H9 (cell line): ENCODE results near the gene FBXL5. TPM values are rescaled to one million over a fixed set of nuclear protein-coding genes. Genes with fewer than 3 reads are reported as not detected.

Experiments used
- DNase-seq: peaks from one replicate; pipeline ENCODE4 v3.0.0-alpha.2; 2017
- H2AFZ ChIP-seq: one replicate; pipeline ENCODE4 v1.6.1; 2013; ENCODE audit warnings: mild to moderate bottlenecking, low read length, control low read depth, moderate library complexity
- H2AK5ac ChIP-seq: 2 replicates; pipeline ENCODE4 v1.6.1; 2013; ENCODE audit warnings: low read length, control low read depth, mixed read lengths; ENCODE audit not compliant: insufficient read length
- H2BK120ac ChIP-seq: one replicate; pipeline ENCODE4 v1.6.1; 2013; ENCODE audit warnings: low read depth, mild to moderate bottlenecking, low read length, control low read depth, inconsistent platforms; ENCODE audit not compliant: poor library complexity, severe bottlenecking
- H2BK12ac ChIP-seq: 2 replicates; pipeline ENCODE4 v1.6.1; 2013; ENCODE audit warnings: low read length, control low read depth, mixed read lengths, low read depth; ENCODE audit not compliant: insufficient read length
- H2BK15ac ChIP-seq: 2 replicates; pipeline ENCODE4 v1.6.1; 2013; ENCODE audit warnings: low read depth, low read length, control low read depth
- H2BK20ac ChIP-seq: one replicate; pipeline ENCODE4 v1.6.1; 2013; ENCODE audit warnings: low read depth, mild to moderate bottlenecking, low read length, control low read depth, inconsistent platforms; ENCODE audit not compliant: poor library complexity, severe bottlenecking
- H2BK5ac ChIP-seq: 2 replicates; pipeline ENCODE4 v1.6.1; 2013; ENCODE audit warnings: low read length, control low read depth, mixed read lengths; ENCODE audit not compliant: insufficient read length
- H3K14ac ChIP-seq: 2 replicates; pipeline ENCODE4 v1.6.1; 2013; ENCODE audit warnings: low read length, control low read depth; ENCODE audit not compliant: insufficient read depth
- H3K18ac ChIP-seq: 2 replicates; pipeline ENCODE4 v1.6.1; 2013; ENCODE audit warnings: low read depth, mild to moderate bottlenecking, mixed read lengths, low read length, control low read depth; ENCODE audit not compliant: insufficient read length
- H3K23ac ChIP-seq: 2 replicates; pipeline ENCODE4 v1.6.1; 2013; ENCODE audit warnings: low read length, control low read depth, mixed read lengths, low read depth; ENCODE audit not compliant: insufficient read length
- H3K23me2 ChIP-seq: 2 replicates; pipeline ENCODE4 v1.6.1; 2013; ENCODE audit warnings: low read depth, mild to moderate bottlenecking, mixed read lengths, low read length, control low read depth; ENCODE audit not compliant: insufficient read length, poor library complexity, severe bottlenecking
- H3K27ac ChIP-seq: 2 replicates; pipeline ENCODE4 v1.5.1; 2013; ENCODE audit warnings: low read length, control low read depth, mixed read lengths, low read depth; ENCODE audit not compliant: insufficient read length
- H3K27me3 ChIP-seq: 2 replicates; pipeline ENCODE4 v1.6.1; 2013; ENCODE audit warnings: low read length, control low read depth, inconsistent platforms; ENCODE audit not compliant: insufficient read depth
- H3K4ac ChIP-seq: 2 replicates; pipeline ENCODE4 v1.6.1; 2013; ENCODE audit warnings: low read depth, mild to moderate bottlenecking, control low read depth, inconsistent platforms, low read length, moderate library complexity
- H3K4me1 ChIP-seq: 2 replicates; pipeline ENCODE4 v1.6.1; 2013; ENCODE audit warnings: low read length, control low read depth, inconsistent platforms; ENCODE audit not compliant: insufficient read depth
- H3K4me2 ChIP-seq: 2 replicates; pipeline ENCODE4 v1.6.1; 2013; ENCODE audit warnings: low read length, control low read depth, mixed read lengths; ENCODE audit not compliant: insufficient read length, insufficient read depth
- H3K56ac ChIP-seq: 2 replicates; pipeline ENCODE4 v1.6.1; 2013; ENCODE audit warnings: low read depth, mild to moderate bottlenecking, mixed read lengths, low read length, control low read depth; ENCODE audit not compliant: insufficient read length
- H3K79me1 ChIP-seq: 2 replicates; pipeline ENCODE4 v1.6.1; 2013; ENCODE audit warnings: low read depth, mild to moderate bottlenecking, moderate library complexity, low read length, control low read depth, inconsistent platforms; ENCODE audit not compliant: insufficient read depth, poor library complexity, severe bottlenecking
- H3K79me2 ChIP-seq: 2 replicates; pipeline ENCODE4 v1.6.1; 2013; ENCODE audit warnings: low read length, control low read depth, inconsistent platforms; ENCODE audit not compliant: insufficient read depth
- H3K9ac ChIP-seq: 2 replicates; pipeline ENCODE4 v1.6.1; 2013; ENCODE audit warnings: low read length, control low read depth, mixed read lengths; ENCODE audit not compliant: insufficient read length; ENCODE audit errors: extremely low read depth
- H3K9me3 ChIP-seq: one replicate; pipeline ENCODE4 v1.6.1; 2013; ENCODE audit warnings: low read depth, low read length, inconsistent platforms; ENCODE audit not compliant: control insufficient read depth
- H3T11ph ChIP-seq: one replicate; pipeline ENCODE4 v1.6.1; 2013; ENCODE audit warnings: mild to moderate bottlenecking, low read length, control low read depth, inconsistent platforms
- H4K20me1 ChIP-seq: one replicate; pipeline ENCODE4 v1.6.1; 2013; ENCODE audit not compliant: control insufficient read depth, insufficient read length, insufficient read depth
- H4K5ac ChIP-seq: 2 replicates; pipeline ENCODE4 v1.6.1; 2013; ENCODE audit warnings: low read depth, mild to moderate bottlenecking, mixed read lengths, low read length, control low read depth; ENCODE audit not compliant: insufficient read length
- H4K8ac ChIP-seq: replicated peaks from 2 replicates; pipeline ENCODE4 v1.6.1; 2013; ENCODE audit warnings: low read length, control low read depth, mixed read lengths, low read depth; ENCODE audit not compliant: insufficient read length
- H4K91ac ChIP-seq: 2 replicates; pipeline ENCODE4 v1.6.1; 2013; ENCODE audit warnings: low read depth, mild to moderate bottlenecking, moderate library complexity, mixed read lengths, low read length, control low read depth; ENCODE audit not compliant: insufficient read length
- H3K27ac Mint-ChIP-seq, 3 experiments: 2 replicates in 2 of 3; 3 replicates in 1 of 3; pipeline ENCODE4 v1.8.0; 2020 to 2021; ENCODE audit warnings: mixed read lengths in 3 of 3, mild to moderate bottlenecking in 1 of 3, moderate library complexity in 1 of 3
- H3K27me3 Mint-ChIP-seq: 2 replicates; pipeline ENCODE4 v1.8.0; 2021; ENCODE audit warnings: low read depth, mild to moderate bottlenecking, moderate library complexity, mixed read lengths
- H3K36me3 Mint-ChIP-seq, 3 experiments: 2 replicates in 2 of 3; 3 replicates in 1 of 3; pipeline ENCODE4 v1.8.0; 2020 to 2021; ENCODE audit warnings: low read depth in 3 of 3, mixed read lengths in 3 of 3; ENCODE audit not compliant: insufficient read depth in 1 of 3
- H3K4me1 Mint-ChIP-seq, 2 experiments: 2 replicates each; pipeline ENCODE4 v1.8.0; 2020; ENCODE audit warnings: mixed read lengths in 2 of 2
- H3K4me3 Mint-ChIP-seq, 2 experiments: 2 replicates in 1 of 2; 3 replicates in 1 of 2; pipeline ENCODE4 v1.8.0; 2020 to 2021; ENCODE audit warnings: mild to moderate bottlenecking in 2 of 2, mixed read lengths in 2 of 2, moderate library complexity in 1 of 2
- H3K9me3 Mint-ChIP-seq, 2 experiments: 2 replicates in 1 of 2; 3 replicates in 1 of 2; pipeline ENCODE4 v1.8.0; 2020; ENCODE audit warnings: mild to moderate bottlenecking in 2 of 2, mixed read lengths in 2 of 2, moderate library complexity in 1 of 2
- CTCF ChIP-seq: fragments of 200-600 bp; sonication (generic); conservative IDR thresholded peaks from 3 replicates; pipeline ENCODE4 v1.8.0; 2021; ENCODE audit warnings: antibody characterized with exemption, mild to moderate bottlenecking
- WGBS: extraction: QIAGEN DNeasy Blood & Tissue Kit; methylation state at CpG from one replicate; pipeline ENCODE4 v1.1.7; 2013; ENCODE audit warnings: missing lambda C conversion rate, low lambda C conversion rate, mixed read lengths; ENCODE audit not compliant: insufficient read length; ENCODE audit errors: extremely low coverage; 5-methylcytosine and 5-hydroxymethylcytosine counted together
- total RNA-seq: library from RNA; stranded (reverse); gene quantifications from 2 replicates; pipeline ENCODE4 v1.2.1, GENCODE V29; 2021

FBXL5 gene
- total RNA-seq, 1 experiment from 2014 or later, result 57.6 TPM

- Histone ChIP-seq H2BK120ac (no peak overlapping the region), H2AK5ac (no peak overlapping the region), H2BK5ac (no peak overlapping the region), H2AFZ (no peak overlapping the region), H3K4me1 (no peaks in the 10 kb centered on the region), H3K9me3 (no peaks in the 10 kb centered on the region), H4K8ac (no peak overlapping the region), H4K91ac (no peak overlapping the region), H3K79me2 (no peaks in the 10 kb centered on the region), H3K4ac (no peak overlapping the region), H3K14ac (no peak overlapping the region), H2BK20ac (no peak overlapping the region), H3K18ac (no peak overlapping the region), H3K23ac (no peak overlapping the region), H2BK15ac (no peak overlapping the region), H3K9ac (no peak overlapping the region), H3K4me2 (no peak overlapping the region), H3T11ph (no peak overlapping the region), H4K20me1 (no peaks in the 10 kb centered on the region), H3K27ac (no peak overlapping the region), H3K23me2 (no peaks in the 10 kb centered on the region), H3K56ac (no peak overlapping the region), H3K79me1 (peaks cover 1% of the 10 kb centered on the region), H2BK12ac (no peak overlapping the region), H3K27me3 (no peaks in the 10 kb centered on the region), H4K5ac (no peak overlapping the region)
- no peaks in the 10 kb centered on the region for H3K9me3 Mint-ChIP-seq
- no peak for DNase-seq
- WGBS, result no CpG with 5 or more reads among the region's 3 CpGs
- H3K4me1 Mint-ChIP-seq, result no peaks in the 10 kb centered on the region
- peaks cover 5 to 21% (median 18%) of the 10 kb centered on the region in 3 experiments; a peak in 6 of 7 replicates for H3K36me3 Mint-ChIP-seq
- TF ChIP-seq CTCF, result no peak
- H3K27me3 Mint-ChIP-seq, result no peaks in the 10 kb centered on the region
- no peak overlapping the region for H3K4me3 Mint-ChIP-seq
- H3K27ac Mint-ChIP-seq, result no peak overlapping the region
These were observed 10.7 kb upstream of the FBXL5 start for GRCh38 chr4:15665753-15666365.
